GM12878 (cell line): Measurements from ENCODE around the gene FUZ. TPM values are rescaled to one million over a fixed set of nuclear protein-coding genes. Genes with fewer than 3 reads are reported as not detected.

Experiments used
- ATAC-seq: fragments of 200-7000 bp; cut with Tn5 transposase; 3 replicates; pipeline ENCODE4 v1.9.1; 2020; ENCODE audit warnings: mild to moderate bottlenecking, moderate library complexity
- BruUV-seq: library from RNA; stranded (reverse); fragments of 400-500 nt; replicated peaks from 2 replicates; lab custom pipeline; 2021; lab: Mats Ljungman, UMichigan
- CTCF ChIA-PET: fragments of 300-600 bp; sonication (Branson Sonifier 250); formaldehyde crosslinking; extraction: SDS; loops from one replicate; lab custom pipeline; 2021; ENCODE audit warnings: inconsistent platforms; lab: Yijun Ruan, JAX
- POLR2A ChIA-PET: fragments of 350-600 bp; formaldehyde crosslinking; extraction: SDS; loops from one replicate; lab custom pipeline; 2021; ENCODE audit warnings: inconsistent platforms; lab: Charles Lee
- RAD21 ChIA-PET: fragments of 300-600 bp; sonication (Branson Sonifier 250); formaldehyde crosslinking; loops from one replicate; lab custom pipeline; 2023; ENCODE audit warnings: antibody characterized with exemption; ENCODE audit not compliant: unreplicated experiment; lab: Charles Lee
- SMC1A ChIA-PET: fragments of 300-600 bp; sonication (Branson Sonifier 250); formaldehyde crosslinking; loops from one replicate; lab custom pipeline; 2023; ENCODE audit not compliant: unreplicated experiment, uncharacterized antibody; lab: Charles Lee
- DNase-seq: peaks from one replicate; pipeline ENCODE4 v3.0.0-alpha.2; 2011; ENCODE audit warnings: low read depth, low spot score
- FAIRE-seq: peaks from 3 replicates; lab custom pipeline; 2011; peaks lifted over from hg19 to GRCh38; lab: Jason Lieb, UNC
- H2AFZ ChIP-seq: 2 replicates; pipeline ENCODE4 v1.6.0; 2011; ENCODE audit warnings: low read depth, low read length, control low read depth; ENCODE audit not compliant: control insufficient read depth
- H3K27ac ChIP-seq: 2 replicates; pipeline ENCODE4 v1.5.1; 2011; ENCODE audit warnings: control low read depth; ENCODE audit not compliant: control insufficient read depth, insufficient read depth
- H3K27me3 ChIP-seq, 2 experiments: replicated peaks in 1 of 2; 2 replicates each; pipeline versions ENCODE4 v1.6.0 to v1.6.1; 2011; ENCODE audit warnings: low read length in 1 of 2; ENCODE audit not compliant: control insufficient read depth in 2 of 2, insufficient read depth in 2 of 2
- H3K36me3 ChIP-seq, 2 experiments: 2 replicates each; pipeline ENCODE4 v1.5.1; 2011; ENCODE audit warnings: low read length in 1 of 2; ENCODE audit not compliant: control insufficient read depth in 2 of 2, insufficient read depth in 2 of 2
- H3K4me1 ChIP-seq: 2 replicates; pipeline ENCODE4 v1.6.1; 2011; ENCODE audit warnings: mild to moderate bottlenecking, low read length, moderate library complexity, mixed read lengths; ENCODE audit not compliant: control insufficient read depth, insufficient read depth
- H3K4me2 ChIP-seq: 2 replicates; pipeline ENCODE4 v1.6.0; 2011; ENCODE audit warnings: control low read depth; ENCODE audit not compliant: control insufficient read depth, insufficient read depth
- H3K4me3 ChIP-seq: fragments of 200-600 bp; sonication (generic); 2 replicates; pipeline ENCODE4 v1.5.1; 2016
- H3K79me2 ChIP-seq: 2 replicates; pipeline ENCODE4 v1.6.0; 2011; ENCODE audit warnings: low read length; ENCODE audit not compliant: control insufficient read depth, insufficient read depth
- H3K9ac ChIP-seq: 2 replicates; pipeline ENCODE4 v1.8.0; 2011; ENCODE audit warnings: low read length, control low read depth, mixed read lengths; ENCODE audit not compliant: control insufficient read depth, insufficient read depth
- H3K9me3 ChIP-seq: replicated peaks from 3 replicates; pipeline ENCODE4 v1.5.1; 2011; ENCODE audit warnings: mild to moderate bottlenecking, low read length; ENCODE audit not compliant: control insufficient read depth, insufficient read depth
- H4K20me1 ChIP-seq: 2 replicates; pipeline ENCODE4 v1.6.0; 2011; ENCODE audit not compliant: control insufficient read depth, insufficient read depth
- ATF2 ChIP-seq: IDR thresholded peaks from 2 replicates; pipeline ENCODE4 v1.6.1; 2012; ENCODE audit warnings: low read length, inconsistent platforms
- CHD1 ChIP-seq: IDR thresholded peaks from 2 replicates; pipeline ENCODE4 v1.6.1; 2012; ENCODE audit warnings: low read depth, low read length, improper control_type of control experiment
- CHD4 ChIP-seq: fragments of 200-600 bp; sonication (generic); IDR thresholded peaks from 2 replicates; pipeline ENCODE4 v1.6.1; 2016; ENCODE audit warnings: mild to moderate bottlenecking
- CREB1 ChIP-seq: IDR thresholded peaks from 2 replicates; pipeline ENCODE4 v1.6.1; 2012; ENCODE audit warnings: low read depth, mild to moderate bottlenecking, inconsistent platforms
- ESRRA ChIP-seq: IDR thresholded peaks from 2 replicates; pipeline ENCODE4 v1.6.1; 2012; ENCODE audit warnings: mild to moderate bottlenecking, low read length, improper control_type of control experiment
- GABPA ChIP-seq: IDR thresholded peaks from 2 replicates; pipeline ENCODE4 v1.6.1; 2014; ENCODE audit warnings: antibody characterized with exemption, low read depth, mild to moderate bottlenecking, inconsistent platforms
- HDAC6 ChIP-seq: fragments of 200-600 bp; sonication (generic); IDR thresholded peaks from one replicate; pipeline ENCODE4 v1.8.0; 2017; ENCODE audit warnings: antibody characterized with exemption; ENCODE audit not compliant: unreplicated experiment
- KLF5 ChIP-seq: fragments of 450-650 bp; IDR thresholded peaks from 2 replicates; pipeline ENCODE4 v1.6.1; 2014; ENCODE audit warnings: mild to moderate bottlenecking; ENCODE audit not compliant: partially characterized antibody
- MEF2B ChIP-seq: fragments of 450-650 bp; IDR thresholded peaks from 2 replicates; pipeline ENCODE4 v1.6.1; 2018; ENCODE audit warnings: mild to moderate bottlenecking, moderate library complexity; ENCODE audit not compliant: partially characterized antibody, poor library complexity, severe bottlenecking
- POLR2AphosphoS2 ChIP-seq: IDR thresholded peaks from 2 replicates; pipeline ENCODE4 v1.6.1; 2011; ENCODE audit warnings: low read depth, mild to moderate bottlenecking, low read length, improper control_type of control experiment, moderate library complexity
- RB1 ChIP-seq: fragments of 450-650 bp; formaldehyde crosslinking; IDR thresholded peaks from 2 replicates; pipeline ENCODE4 v1.6.1; 2017; ENCODE audit warnings: mild to moderate bottlenecking, borderline replicate concordance
- RUNX3 ChIP-seq: IDR thresholded peaks from 2 replicates; pipeline ENCODE4 v1.6.1; 2012; ENCODE audit warnings: low read length, inconsistent platforms
- SMARCA5 ChIP-seq: fragments of 450-650 bp; IDR thresholded peaks from 2 replicates; pipeline ENCODE4 v1.6.1; 2017; ENCODE audit warnings: mild to moderate bottlenecking
- SMC3 ChIP-seq: IDR thresholded peaks from 2 replicates; pipeline ENCODE4 v1.6.1; 2011; ENCODE audit warnings: low read length, improper control_type of control experiment, borderline replicate concordance
- SREBF2 ChIP-seq: IDR thresholded peaks from 2 replicates; pipeline ENCODE4 v1.6.1; 2012; ENCODE audit warnings: mild to moderate bottlenecking, low read length
- WRNIP1 ChIP-seq: IDR thresholded peaks from 2 replicates; pipeline ENCODE4 v1.6.1; 2011; ENCODE audit warnings: low read depth, low read length, improper control_type of control experiment, borderline replicate concordance
- ZNF622 ChIP-seq: fragments of 450-650 bp; IDR thresholded peaks from 2 replicates; pipeline ENCODE4 v1.6.1; 2017; ENCODE audit warnings: mild to moderate bottlenecking, inconsistent platforms
- WGBS: methylation state at CpG from one replicate; pipeline ENCODE4 v1.1.6; 2016; ENCODE audit warnings: low lambda C conversion rate; ENCODE audit not compliant: insufficient replicate concordance, insufficient coverage; ENCODE audit errors: missing lambda C conversion rate; 5-methylcytosine and 5-hydroxymethylcytosine counted together
- in situ Hi-C: fragments of 300-500 bp; cut with MboI; formaldehyde crosslinking; loops from 9 replicates; pipeline ENCODE4 v1.14.3; 2018; ENCODE audit warnings: mixed read lengths
- intact Hi-C: fragments of 100-400 bp; cut with micrococcal nuclease; formaldehyde crosslinking; loops from one replicate; pipeline ENCODE4 v1.14.2; 2022; ENCODE audit not compliant: unreplicated experiment
- polyA plus RNA-seq, 11 experiments: library from polyadenylated mRNA; depleted of rRNA in 4 of 11; unstranded in 6 of 11; stranded (reverse) in 5 of 11; fragments of >200 nt; fragmentation: Nextera tagmentation in 4 of 11; fragmentation: Illumina TruSeq in 1 of 11; extraction: Ambion mirVana in 4 of 11; extraction: Trizol in 1 of 11; gene quantifications; 1 replicate in 1 of 11; 2 replicates in 10 of 11; pipeline versions ENCODE4 v1.2.1 to v1.2.3, GENCODE V29; 2011 to 2016; ENCODE audit warnings: inconsistent platforms in 2 of 11, missing spikeins in 2 of 11, low read depth in 1 of 11
- total RNA-seq, 4 experiments: library from RNA; depleted of rRNA in 3 of 4; stranded (reverse); fragments of >200 nt in 3 of 4; fragmentation: Illumina TruSeq in 1 of 4; extraction: Trizol in 1 of 4; gene quantifications; 2 replicates each; pipeline versions ENCODE4 v1.2.1 to v1.2.3, GENCODE V29; 2013 to 2021
- TF ChIP-seq, protein P1 (sequence below): fragments of 450-650 bp; IDR thresholded peaks from 2 replicates; pipeline ENCODE4 v1.6.1; 2016; ENCODE audit warnings: mild to moderate bottlenecking
- TF ChIP-seq, protein P2 (sequence below): IDR thresholded peaks from 2 replicates; pipeline ENCODE4 v1.6.1; 2011; ENCODE audit warnings: borderline replicate concordance, low read depth, mild to moderate bottlenecking, moderate library complexity, mixed read lengths, low read length; ENCODE audit not compliant: insufficient read depth; ENCODE audit errors: extremely low read length

FUZ gene
- total and polyA plus RNA-seq, 10 of the 15 experiments (the other 5 are each of a cell fraction or from before 2014, with no cell fraction given) = 0.18 to 11.5 (median 8.8) TPM

- ChIA-PET SMC1A (no interaction called here), CTCF (interaction anchor here (0.7 to 1.6 kb wide), 4 partner anchors 20 to 1358 kb away, joined by 3 to 6 read pairs (median 4); partner anchors contain the start of gene FUZ), RAD21 (interaction anchor here (0.7 to 1.6 kb wide), 3 partner anchors 21 to 39 kb away, joined by 3 read pairs; partner anchors contain the start of gene AKT1S1), POLR2A (interaction anchor here (1.2 to 2.7 kb wide), 2 partner anchors 20 to 206 kb away, joined by 4 to 12 read pairs; no protein-coding TSS in a partner anchor)
- in situ Hi-C loops (no loop called here), intact Hi-C loops (no loop called here)
- Histone ChIP-seq H3K4me2 (peak overlapping the region; percentile 32; the same call in 1 of the 2 replicates), H3K79me2 (peaks cover 6% of the 10 kb centered on the region), H2AFZ (no peak overlapping the region), H3K4me1 (peaks cover 36% of the 10 kb centered on the region), H4K20me1 (no peaks in the 10 kb centered on the region), H3K27me3 (no peaks in the 10 kb centered on the region), H3K9ac (no peak overlapping the region), H3K9me3 (peaks cover 5% of the 10 kb centered on the region; the same call in 2 of the 3 replicates), H3K36me3 (no peaks in the 10 kb centered on the region; a peak in 1 of 4 replicates), H3K27ac (no peak overlapping the region), H3K4me3 (no peak overlapping the region)
- ATAC-seq (peak; percentile 15), DNase-seq (peak; percentile 32), FAIRE-seq (peak; percentile 49)
- no TSS peak for BruUV-seq
- 2% methylated on average over 3 of the region's 3 CpGs for WGBS
- TF ChIP-seq ZNF622 (no peak), SMC3 (no peak), GABPA (no peak), ATF2 (no peak), MEF2B (no peak), SMARCA5 (0 out of 2 replicates have a peak, but pooled peaks have one; percentile 19), RUNX3 (peak; percentile 58), ESRRA (no peak), WRNIP1 (no peak), SREBF2 (no peak), CHD4 (no peak), CHD1 (no peak), HDAC6 (no peak), POLR2AphosphoS2 (no peak), KLF5 (no peak), CREB1 (no peak), RB1 (no peak)
- TF ChIP-seq, protein P1, sequence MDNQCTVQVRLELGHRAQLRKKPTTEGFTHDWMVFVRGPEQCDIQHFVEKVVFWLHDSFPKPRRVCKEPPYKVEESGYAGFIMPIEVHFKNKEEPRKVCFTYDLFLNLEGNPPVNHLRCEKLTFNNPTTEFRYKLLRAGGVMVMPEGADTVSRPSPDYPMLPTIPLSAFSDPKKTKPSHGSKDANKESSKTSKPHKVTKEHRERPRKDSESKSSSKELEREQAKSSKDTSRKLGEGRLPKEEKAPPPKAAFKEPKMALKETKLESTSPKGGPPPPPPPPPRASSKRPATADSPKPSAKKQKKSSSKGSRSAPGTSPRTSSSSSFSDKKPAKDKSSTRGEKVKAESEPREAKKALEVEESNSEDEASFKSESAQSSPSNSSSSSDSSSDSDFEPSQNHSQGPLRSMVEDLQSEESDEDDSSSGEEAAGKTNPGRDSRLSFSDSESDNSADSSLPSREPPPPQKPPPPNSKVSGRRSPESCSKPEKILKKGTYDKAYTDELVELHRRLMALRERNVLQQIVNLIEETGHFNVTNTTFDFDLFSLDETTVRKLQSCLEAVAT = no peak
- TF ChIP-seq, protein P2, sequence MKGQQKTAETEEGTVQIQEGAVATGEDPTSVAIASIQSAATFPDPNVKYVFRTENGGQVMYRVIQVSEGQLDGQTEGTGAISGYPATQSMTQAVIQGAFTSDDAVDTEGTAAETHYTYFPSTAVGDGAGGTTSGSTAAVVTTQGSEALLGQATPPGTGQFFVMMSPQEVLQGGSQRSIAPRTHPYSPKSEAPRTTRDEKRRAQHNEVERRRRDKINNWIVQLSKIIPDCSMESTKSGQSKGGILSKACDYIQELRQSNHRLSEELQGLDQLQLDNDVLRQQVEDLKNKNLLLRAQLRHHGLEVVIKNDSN = no peak
These were observed 35.8 kb upstream of the FUZ start for GRCh38 chr19:49848938-49849337.
